ENCODE results near the gene ASCL3.
"Not testable (repeated sequence)": the region's sequence is repeated elsewhere in the genome, so short reads cannot be mapped to it uniquely, and the experiment has no call there.

Gene ASCL3

GRCh38 chr11:8942518-8943066 is at the start of gene ASCL3:
TSS of gene ASCL3 (minus strand) at chr11:8943016. CDS start at chr11:8938161, 4,855 bp downstream.
- no peak for DNase-seq (ENCODE audit: low read depth in 1 of 2, low spot score in 1 of 2)

- no peak for DNase-seq (ENCODE audit: low read depth in 1 of 2, low spot score in 1 of 2)
These were observed 46.6 kb upstream of the ASCL3 start for GRCh38 chr11:8989453-8989852.

GRCh38 chr11:8988329-8989234 is 45.8 kb upstream of the ASCL3 start:
- no peak for DNase-seq (ENCODE audit: low read depth in 1 of 2, low spot score in 1 of 2)

GRCh38 chr11:8987446-8987845 is 44.6 kb upstream of the ASCL3 start:
- DNase-seq (ENCODE audit: low read depth in 1 of 2, low spot score in 1 of 2): no peak

- not testable (repeated sequence) for DNase-seq (ENCODE audit: low read depth in 1 of 2, low spot score in 1 of 2)
These were observed 44.0 kb upstream of the ASCL3 start for GRCh38 chr11:8986772-8987171.

GRCh38 chr11:8985462-8985861 is 42.6 kb upstream of the ASCL3 start:
- no peak for DNase-seq (ENCODE audit: low read depth in 1 of 2, low spot score in 1 of 2)

- DNase-seq (ENCODE audit: low read depth in 1 of 2, low spot score in 1 of 2): no peak
These were observed 40.7 kb upstream of the ASCL3 start for GRCh38 chr11:8983552-8983951.

- DNase-seq (ENCODE audit: low read depth in 1 of 2, low spot score in 1 of 2): no peak
These were observed 37.7 kb upstream of the ASCL3 start for GRCh38 chr11:8980485-8980884.

- not testable (repeated sequence) for DNase-seq (ENCODE audit: low read depth in 1 of 2, low spot score in 1 of 2)
These were observed 36.5 kb upstream of the ASCL3 start for GRCh38 chr11:8979365-8979764.

GRCh38 chr11:8973121-8973520 is 30.3 kb upstream of the ASCL3 start:
- no peak for DNase-seq (ENCODE audit: low read depth in 1 of 2, low spot score in 1 of 2)

GRCh38 chr11:8971924-8972316 is 29.1 kb upstream of the ASCL3 start:
- DNase-seq (ENCODE audit: low read depth in 1 of 2, low spot score in 1 of 2): no peak

- DNase-seq (ENCODE audit: low read depth in 1 of 2, low spot score in 1 of 2): no peak
These were observed 28.5 kb upstream of the ASCL3 start for GRCh38 chr11:8971196-8971923.

GRCh38 chr11:8967184-8967583 is 24.4 kb upstream of the ASCL3 start:
- DNase-seq (ENCODE audit: low read depth in 1 of 2, low spot score in 1 of 2): no peak

- peak; percentile 49 to 63 for DNase-seq (ENCODE audit: low read depth in 1 of 2, low spot score in 1 of 2)
These were observed 21.8 kb upstream of the ASCL3 start, which contains the start of gene TMEM9B for GRCh38 chr11:8964324-8965320. TSS of gene TMEM9B (minus strand) at chr11:8964442. CDS start at chr11:8964313, 129 bp downstream.

GRCh38 chr11:8963569-8964323 is 20.9 kb upstream of the ASCL3 start:
- DNase-seq (ENCODE audit: low read depth in 1 of 2, low spot score in 1 of 2): peak; percentile 61 to 63

GRCh38 chr11:8962841-8963240 is 20.0 kb upstream of the ASCL3 start:
- DNase-seq (ENCODE audit: low read depth in 1 of 2, low spot score in 1 of 2): no peak

- DNase-seq (ENCODE audit: low read depth in 1 of 2, low spot score in 1 of 2): no peak
These were observed 18.6 kb upstream of the ASCL3 start for GRCh38 chr11:8961401-8961800.

- DNase-seq (ENCODE audit: low read depth in 1 of 2, low spot score in 1 of 2): no peak
These were observed 16.8 kb upstream of the ASCL3 start for GRCh38 chr11:8959546-8960166.

- no peak for DNase-seq (ENCODE audit: low read depth in 1 of 2, low spot score in 1 of 2)
These were observed 14.0 kb upstream of the ASCL3 start for GRCh38 chr11:8956860-8957259.

All from stimulated activated CD4-positive, alpha-beta T cell treated with anti-CD3 and anti-CD28 coated beads, Interleukin-15, amount 100 ng/mL, for 1 hour (primary cell).